CD4-positive, alpha-beta T cell treated with Interferon gamma for 1 hour (primary cell): ENCODE results near the gene GID8.
A peak's percentile ranks its signal among the peaks of the same experiment; 100 is the strongest.

Experiments
- DNase-seq: peaks from one replicate; pipeline ENCODE4 v3.0.0-alpha.2; 2020

Gene GID8

GRCh38 chr20:62944746-62945145 is 6.8 kb downstream of the GID8 start:
- no peak for DNase-seq

DNA sequence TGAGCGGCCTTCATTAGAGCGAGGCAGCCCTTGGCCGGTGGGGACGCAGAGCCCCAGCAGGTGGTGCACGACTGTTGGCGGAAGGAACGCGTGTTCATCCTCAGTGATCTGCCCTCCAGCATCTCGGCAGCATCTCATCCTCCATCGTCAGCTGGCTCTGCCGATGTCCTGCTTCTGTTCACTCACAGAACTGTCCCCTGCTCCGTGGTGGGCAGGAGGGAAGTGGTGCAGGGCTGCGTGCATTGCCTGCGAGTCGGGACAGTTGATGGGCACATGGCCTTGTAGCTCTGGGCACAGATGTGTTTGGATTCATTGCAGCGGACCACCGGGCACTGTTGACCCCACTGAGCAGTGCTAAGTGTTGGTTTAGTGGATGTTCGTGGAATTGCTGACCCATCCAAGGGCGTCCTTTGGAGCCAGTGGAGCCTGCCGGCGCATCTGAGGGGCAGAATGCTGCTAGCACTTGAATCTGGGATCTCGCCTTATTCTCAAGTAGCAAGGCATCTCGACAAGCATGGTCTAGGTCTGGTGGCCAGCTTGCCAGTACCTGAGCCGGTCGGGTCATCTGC is 7.9 kb downstream of the GID8 start:
- DNase-seq = no peak

- no peak for DNase-seq
These were observed 9.0 kb downstream of the GID8 start for GRCh38 chr20:62946918-62947317.

GRCh38 chr20:62947532-62948300 is 9.8 kb downstream of the GID8 start:
- DNase-seq = no peak

DNA sequence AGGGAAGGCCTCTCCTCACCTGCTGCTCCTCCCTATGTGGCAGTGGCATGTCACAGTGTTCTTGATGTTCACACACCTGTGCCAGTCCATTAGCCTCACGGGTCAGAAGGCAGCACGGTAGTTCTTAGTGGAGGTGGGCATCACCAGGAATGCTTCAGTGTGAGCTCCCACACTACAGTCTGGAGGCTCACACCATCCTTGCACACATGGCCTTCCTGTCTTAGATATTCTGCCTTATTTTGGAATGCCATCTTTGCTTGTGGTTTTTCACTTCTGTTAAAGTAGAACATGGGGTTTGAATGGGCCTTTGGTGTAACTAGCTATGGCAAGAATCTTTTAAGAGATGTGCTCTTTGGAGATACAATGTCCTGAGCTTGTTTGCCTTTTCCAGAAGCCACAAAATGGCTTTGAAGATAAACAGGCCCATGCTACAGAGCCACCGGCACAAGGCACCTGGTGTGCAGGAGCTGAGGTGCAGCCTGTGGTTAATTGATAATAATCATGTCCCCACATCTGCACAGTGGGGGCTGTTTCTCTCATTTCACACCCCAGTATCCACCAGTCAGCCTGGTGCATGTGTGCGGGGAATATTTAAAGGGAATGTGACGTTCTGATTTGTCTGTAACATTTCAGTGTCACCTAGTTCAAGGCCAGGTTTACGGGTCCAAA is 11.3 kb downstream of the GID8 start:
- DNase-seq = no peak

DNA sequence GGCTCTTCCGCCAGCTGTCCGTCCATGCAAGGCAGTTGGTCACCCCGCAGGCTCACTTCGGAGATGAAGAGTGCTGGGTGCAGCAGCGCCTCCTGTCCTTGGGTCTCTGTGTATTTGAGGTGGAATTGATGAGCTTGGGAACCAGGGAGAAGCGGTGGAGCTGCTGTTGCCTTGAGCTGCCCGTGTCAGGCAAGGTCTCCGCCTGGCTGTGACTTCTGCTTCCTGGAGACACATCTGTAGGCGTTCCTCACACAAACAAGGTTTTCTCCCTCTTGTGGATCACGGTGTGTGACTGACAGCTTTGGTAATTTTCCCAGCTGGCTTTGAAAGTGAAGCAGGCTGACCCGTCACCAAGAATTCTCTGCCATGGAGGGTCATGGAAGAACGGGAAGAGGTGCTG is 12.0 kb downstream of the GID8 start:
- no peak for DNase-seq

- no peak for DNase-seq
These were observed 12.8 kb downstream of the GID8 start for GRCh38 chr20:62950741-62951140.

GRCh38 chr20:62951143-62951895 is 13.4 kb downstream of the GID8 start:
- no peak for DNase-seq

DNA sequence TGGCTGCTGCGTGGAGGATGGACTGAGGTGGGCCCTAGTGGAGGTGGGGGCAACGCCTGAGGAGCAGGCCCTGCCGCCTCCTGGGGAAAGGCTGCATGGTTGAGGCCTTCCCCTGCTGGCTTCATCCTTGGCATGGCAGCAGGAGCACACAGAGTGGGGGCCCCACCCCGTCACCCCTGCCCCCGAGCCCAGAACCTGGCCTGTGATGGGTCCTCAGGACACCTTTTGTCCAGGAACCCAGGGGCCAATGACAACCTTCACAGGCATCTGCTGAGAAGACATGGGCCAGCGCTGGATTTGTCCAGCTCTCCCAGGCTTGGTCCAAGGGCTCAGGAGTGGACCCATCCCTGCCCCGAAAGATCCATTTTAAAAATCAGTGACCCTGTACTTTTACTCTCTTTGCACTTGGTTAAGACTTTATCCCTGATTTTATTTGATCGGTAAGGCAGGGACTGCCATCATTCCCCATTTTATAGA is 14.0 kb downstream of the GID8 start:
- DNase-seq = no peak

DNA sequence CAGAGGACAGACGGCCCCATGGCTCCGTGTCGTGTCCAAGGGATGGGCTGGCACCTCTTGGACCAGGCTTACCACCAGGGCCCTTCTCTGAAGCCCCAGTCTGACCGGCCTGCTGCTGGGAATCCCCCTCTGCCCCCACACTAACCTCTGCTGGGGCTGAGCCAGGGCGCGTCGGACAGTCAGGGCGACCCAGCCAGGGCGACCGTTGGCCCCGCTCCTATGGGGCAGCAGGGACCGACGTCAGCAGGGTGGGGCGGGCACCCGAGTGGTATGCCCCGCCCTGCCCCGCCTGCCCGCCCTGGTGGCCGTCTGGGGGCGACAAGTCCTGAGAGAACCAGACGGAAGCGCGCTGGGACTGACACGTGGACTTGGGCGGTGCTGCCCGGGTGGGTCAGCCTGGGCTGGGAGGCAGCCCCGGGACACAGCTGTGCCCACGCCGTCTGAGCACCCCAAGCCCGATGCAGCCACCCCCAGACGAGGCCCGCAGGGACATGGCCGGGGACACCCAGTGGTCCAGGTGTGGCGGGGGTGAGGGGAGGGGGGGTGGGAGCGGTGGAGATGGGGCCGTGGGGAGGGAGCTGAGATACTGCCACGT is 14.5 kb downstream of the GID8 start, which contains the start of gene SLC17A9:
Gene SLC17A9 (plus strand): TSS at position 337 of the 595 bp plus-strand sequence. CDS start 122 bp downstream, at position 459.
- DNase-seq = peak; percentile 72

DNA sequence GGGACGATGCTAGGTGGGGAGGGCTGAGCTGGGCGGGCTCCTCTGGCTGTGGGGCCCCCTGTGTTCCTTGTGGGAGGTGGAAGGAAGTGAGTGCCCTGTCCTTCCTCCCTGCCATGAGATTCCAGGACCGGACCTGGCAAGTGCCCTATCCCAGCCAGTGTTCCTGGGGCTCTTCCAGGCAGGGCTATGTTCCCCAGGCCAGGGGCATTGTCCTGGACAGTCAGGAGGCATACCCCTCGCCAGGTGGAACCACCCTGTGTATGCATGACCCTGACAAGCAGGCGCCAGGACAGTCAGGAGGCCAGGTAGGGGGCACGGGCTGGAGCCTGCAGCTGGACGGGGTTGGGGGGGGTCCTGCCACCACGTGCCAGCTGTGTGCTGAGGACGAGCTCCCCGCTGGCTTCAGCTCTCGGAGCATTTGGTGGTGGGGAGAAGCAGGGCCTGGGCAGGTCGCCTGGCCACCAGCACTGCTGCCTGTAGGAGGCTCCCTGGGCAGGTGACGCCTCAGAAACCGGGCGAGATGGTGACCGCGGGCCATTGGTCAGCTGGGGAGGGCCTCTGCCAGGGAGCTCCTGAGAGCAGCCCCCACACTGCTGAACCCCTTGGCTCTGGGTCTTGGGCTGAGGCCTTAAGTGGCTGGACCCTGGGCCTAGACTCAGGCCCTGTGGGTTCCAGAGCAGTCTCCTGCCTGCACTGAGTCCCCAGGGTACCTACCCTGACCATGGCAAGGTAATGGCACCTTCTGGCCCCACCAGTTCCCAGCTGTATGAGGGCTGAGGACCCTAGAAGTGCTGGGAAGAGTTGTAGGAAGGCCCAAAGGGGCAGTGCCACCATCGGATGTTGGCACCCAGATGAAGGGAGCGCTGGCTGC is 15.3 kb downstream of the GID8 start:
- no peak for DNase-seq

GRCh38 chr20:62953839-62954703 is 16.1 kb downstream of the GID8 start:
- DNase-seq = peak; percentile 81

DNA sequence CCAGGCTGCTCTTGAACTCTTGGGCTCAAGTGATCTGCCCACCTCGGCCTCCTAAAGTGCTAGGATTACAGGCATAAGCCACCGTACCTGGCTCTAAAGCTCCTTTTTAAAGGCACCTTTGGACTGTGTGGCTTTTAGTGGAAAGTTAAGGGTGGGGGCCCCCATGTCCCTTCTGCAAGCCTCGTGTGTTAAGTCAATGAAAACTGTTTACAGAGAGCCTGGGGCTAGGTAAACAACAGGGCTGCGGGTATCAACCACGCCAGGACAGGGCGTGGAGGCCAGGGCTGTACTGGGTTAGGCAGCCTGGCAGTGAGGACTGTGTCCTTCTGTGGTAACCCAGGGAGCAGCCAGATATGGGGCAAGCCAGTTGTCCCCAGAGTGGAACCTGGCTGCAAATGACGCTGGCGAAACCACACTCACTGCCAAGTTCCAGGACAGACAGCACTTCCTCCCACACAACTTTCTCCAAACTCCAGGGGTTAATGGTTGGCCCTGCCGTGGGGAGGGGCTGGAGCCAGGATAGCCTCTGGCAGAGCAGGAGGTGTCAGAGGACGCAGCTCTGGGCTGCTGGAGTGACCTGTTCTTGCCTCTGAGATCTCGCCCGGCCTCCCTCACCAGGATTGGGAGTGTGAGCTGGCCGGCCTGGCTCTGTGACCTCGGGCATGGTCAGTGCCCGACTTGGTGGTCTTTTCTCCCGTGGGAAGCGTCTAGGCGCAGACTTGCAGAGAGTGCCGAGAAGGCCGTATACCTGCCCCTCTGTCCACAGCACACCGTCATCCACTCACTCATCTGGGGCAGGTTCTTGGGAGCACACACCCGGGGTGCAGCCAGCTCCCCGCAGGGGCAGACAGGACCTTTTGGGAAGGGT is 17.8 kb downstream of the GID8 start:
- no peak for DNase-seq

DNA sequence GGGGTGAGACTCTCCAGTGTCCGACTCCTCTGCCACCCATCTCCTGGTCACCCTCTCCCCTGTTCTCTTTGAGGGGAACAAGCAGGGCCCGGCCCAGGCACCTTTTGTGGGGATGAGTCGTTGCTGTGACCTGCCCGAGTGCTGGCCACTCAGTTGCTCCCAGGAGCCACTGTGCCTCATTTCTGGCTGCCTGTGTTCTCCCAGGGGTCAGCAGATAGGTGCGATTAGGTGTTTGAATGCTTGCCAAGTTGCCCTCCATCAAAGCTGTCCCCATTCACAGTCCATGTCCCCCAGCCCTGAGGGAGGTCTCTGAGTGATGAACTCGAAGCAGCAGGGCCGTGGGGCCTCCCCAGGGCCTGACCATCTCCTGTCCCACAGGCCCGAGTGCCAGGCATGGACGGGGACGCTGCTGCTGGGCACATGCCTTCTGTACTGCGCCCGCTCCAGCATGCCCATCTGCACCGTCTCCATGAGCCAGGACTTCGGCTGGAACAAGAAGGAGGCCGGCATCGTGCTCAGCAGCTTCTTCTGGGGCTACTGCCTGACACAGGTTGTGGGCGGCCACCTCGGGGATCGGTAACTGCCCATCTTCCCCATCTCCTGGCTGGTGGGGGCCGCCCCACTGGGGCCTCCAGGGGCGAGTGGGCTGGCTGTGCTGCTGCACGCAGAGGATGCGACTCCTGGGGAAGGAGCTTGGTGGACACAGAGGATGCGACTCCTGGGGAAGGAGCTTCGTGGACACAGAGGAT is 18.6 kb downstream of the GID8 start:
- no peak for DNase-seq

DNA sequence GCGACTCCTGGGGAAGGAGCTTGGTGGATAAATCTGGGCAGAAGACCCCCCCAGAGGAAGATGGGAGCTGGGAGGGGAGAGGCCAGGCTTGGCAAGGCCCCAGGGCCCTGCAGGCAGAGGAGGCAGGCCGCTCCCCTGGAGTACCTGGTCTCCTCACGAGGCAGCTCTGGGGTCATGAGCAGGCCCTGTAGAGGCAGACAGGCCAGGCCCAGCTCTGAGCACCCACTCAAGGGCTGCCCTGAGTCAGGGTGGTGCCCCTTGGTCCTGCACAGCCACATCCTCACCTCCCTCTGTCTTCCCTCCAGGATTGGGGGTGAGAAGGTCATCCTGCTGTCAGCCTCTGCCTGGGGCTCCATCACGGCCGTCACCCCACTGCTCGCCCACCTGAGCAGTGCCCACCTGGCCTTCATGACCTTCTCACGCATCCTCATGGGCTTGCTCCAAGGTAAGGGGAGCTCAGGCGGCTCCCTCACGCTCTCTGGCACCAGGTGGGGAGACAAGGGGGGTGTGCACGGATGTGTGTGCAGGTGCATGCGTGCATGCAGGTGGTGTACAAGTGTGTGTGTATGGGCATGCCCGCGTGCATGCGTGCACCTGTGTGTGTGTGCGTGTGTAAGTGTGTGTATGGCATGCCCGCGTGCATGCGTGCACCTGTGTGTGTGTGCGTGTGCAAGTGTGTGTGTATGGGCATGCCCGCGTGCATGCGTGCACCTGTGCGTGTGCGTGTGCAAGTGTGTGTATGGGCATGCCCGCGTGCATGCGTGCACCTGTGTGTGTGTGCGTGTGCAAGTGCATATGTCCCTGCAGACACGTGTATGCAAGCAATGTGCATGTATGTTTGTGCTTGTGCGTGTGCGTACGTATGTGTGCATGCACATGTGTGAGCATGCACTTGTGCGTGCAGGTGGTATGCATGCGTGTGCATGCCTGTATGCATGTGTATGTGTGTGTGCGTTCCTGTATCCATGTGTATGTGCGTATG is 19.5 kb downstream of the GID8 start:
- no peak for DNase-seq

DNA sequence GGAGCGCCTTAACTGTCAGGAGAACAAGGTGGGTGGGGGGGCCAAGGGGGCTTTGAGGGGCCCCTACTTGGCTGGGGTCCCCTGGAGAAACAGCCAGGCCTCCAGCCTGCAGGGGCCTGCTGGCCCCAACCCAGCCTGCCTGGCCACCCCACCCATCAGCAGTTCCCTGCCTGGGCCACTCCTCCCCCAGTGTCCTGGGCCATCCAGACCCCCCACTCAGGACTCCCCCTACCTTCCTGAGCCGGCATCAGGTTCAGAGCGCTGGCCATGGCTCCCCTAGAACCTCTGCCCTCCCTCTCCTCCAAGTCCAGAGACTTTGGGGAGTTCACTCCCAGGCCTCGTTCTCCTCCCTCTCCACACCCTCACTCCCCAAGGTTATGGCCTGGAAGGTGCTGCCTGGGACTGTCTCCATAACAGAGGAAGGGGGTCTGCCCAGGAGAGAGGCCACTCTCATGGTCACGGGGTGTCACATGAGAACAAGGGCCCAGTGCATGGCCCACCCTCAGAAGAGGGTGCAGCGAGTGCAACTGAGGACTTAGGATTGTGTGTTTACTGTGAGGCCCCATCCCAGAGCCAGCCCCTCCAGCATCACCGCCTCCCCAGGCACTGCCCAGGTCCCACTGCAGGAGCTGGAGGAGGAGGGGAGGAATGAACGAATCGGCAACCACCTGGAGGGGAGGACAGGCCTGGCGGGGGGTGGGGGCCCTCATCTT is 20.6 kb downstream of the GID8 start:
- DNase-seq = no peak
